K562 (cell line): ENCODE measurements around the gene NOD2. TPM values are rescaled to one million over a fixed set of nuclear protein-coding genes. Genes with fewer than 3 reads are reported as not detected.

Source experiments
- ATAC-seq: fragments of 200-7000 bp; cut with Tn5 transposase; 3 replicates; pipeline ENCODE4 v1.9.1; 2020; ENCODE audit warnings: moderate library complexity
- BruUV-seq: library from RNA; stranded (reverse); fragments of 400-500 nt; replicated peaks from 2 replicates; lab custom pipeline; 2021; lab: Mats Ljungman, UMichigan
- CTCF ChIA-PET: fragments of 300-600 bp; formaldehyde crosslinking; extraction: SDS; loops from one replicate; lab custom pipeline; 2021; ENCODE audit warnings: low intra/inter-chr PET ratio; lab: Yijun Ruan, JAX
- POLR2A ChIA-PET: fragments of 300-600, 350-650 bp; sonication (Branson Sonifier 250); formaldehyde crosslinking; extraction: SDS; loops from one replicate; lab custom pipeline; 2021; ENCODE audit warnings: antibody characterized with exemption, inconsistent platforms; lab: Yijun Ruan, JAX
- DNase-seq, 4 experiments: peaks; one replicate each; pipeline versions ENCODE4 v3.0.0 to v3.0.0-alpha.2; 2011 to 2018; ENCODE audit warnings: low spot score in 3 of 4, mixed read lengths in 3 of 4; ENCODE audit errors: extremely low read depth in 1 of 4
- FAIRE-seq: peaks from 2 replicates; lab custom pipeline; 2011; peaks lifted over from hg19 to GRCh38; lab: Jason Lieb, UNC
- H2AFZ ChIP-seq: 2 replicates; pipeline ENCODE4 v1.6.0; 2011; ENCODE audit warnings: low read depth, low read length, control low read depth, inconsistent platforms
- H3K27ac ChIP-seq: fragments of 200-600 bp; 3 replicates; pipeline ENCODE4 v1.8.0; 2011; ENCODE audit warnings: low read depth, mild to moderate bottlenecking, control low read depth, inconsistent platforms, low read length, moderate library complexity, mixed read lengths; ENCODE audit errors: extremely low read depth
- H3K27me3 ChIP-seq, 2 experiments: fragments of 300-600 bp in 1 of 2; 2 replicates in 1 of 2; 3 replicates in 1 of 2; pipeline versions ENCODE4 v1.6.0 to v1.8.0; 2011; ENCODE audit warnings: inconsistent platforms in 2 of 2, low read length in 2 of 2, mild to moderate bottlenecking in 1 of 2, mixed read lengths in 1 of 2, moderate library complexity in 1 of 2; ENCODE audit not compliant: control insufficient read depth in 2 of 2, insufficient read depth in 2 of 2
- H3K36me3 ChIP-seq: fragments of 300-600 bp; 3 replicates; pipeline ENCODE4 v1.8.0; 2011; ENCODE audit warnings: mild to moderate bottlenecking, low read length, inconsistent platforms; ENCODE audit not compliant: control insufficient read depth, insufficient read depth
- H3K4me1 ChIP-seq, 2 experiments: fragments of 200-600 bp in 1 of 2; replicated peaks in 1 of 2; 2 replicates in 1 of 2; 3 replicates in 1 of 2; pipeline versions ENCODE4 v1.5.1 to v1.8.0; 2011; ENCODE audit warnings: inconsistent platforms in 2 of 2, low read length in 2 of 2, mild to moderate bottlenecking in 1 of 2, mixed read lengths in 1 of 2, moderate library complexity in 1 of 2; ENCODE audit not compliant: control insufficient read depth in 2 of 2, insufficient read depth in 2 of 2
- H3K4me2 ChIP-seq: 2 replicates; pipeline ENCODE4 v1.6.1; 2011; ENCODE audit warnings: low read length, control low read depth, inconsistent platforms, mixed read lengths; ENCODE audit not compliant: insufficient read depth
- H3K4me3 ChIP-seq: fragments of 200-600 bp; sonication (generic), shearing (Covaris generic); 2 replicates; pipeline ENCODE4 v1.5.1; 2016; ENCODE audit warnings: control low read depth, inconsistent platforms
- H3K79me2 ChIP-seq: fragments of 200-600 bp; 3 replicates; pipeline ENCODE4 v1.8.0; 2011; ENCODE audit warnings: low read length, inconsistent platforms; ENCODE audit not compliant: control insufficient read depth, insufficient read depth
- H3K9ac ChIP-seq, 2 experiments: 2 replicates each; pipeline versions ENCODE4 v1.6.0 to v1.6.1; 2011; ENCODE audit warnings: low read depth in 2 of 2, low read length in 2 of 2, control low read depth in 1 of 2, inconsistent platforms in 1 of 2, mild to moderate bottlenecking in 1 of 2, mixed read lengths in 1 of 2; ENCODE audit not compliant: insufficient read depth in 1 of 2
- H3K9me1 ChIP-seq: one replicate; pipeline ENCODE4 v1.6.0; 2011; ENCODE audit warnings: inconsistent platforms, mild to moderate bottlenecking, low read length, moderate library complexity; ENCODE audit not compliant: control insufficient read depth, insufficient read depth
- H3K9me3 ChIP-seq: replicated peaks from 2 replicates; pipeline ENCODE4 v1.5.1; 2011; ENCODE audit warnings: low read depth, low read length, inconsistent platforms; ENCODE audit not compliant: control insufficient read depth, insufficient read depth
- H4K20me1 ChIP-seq: replicated peaks from 2 replicates; pipeline ENCODE4 v1.6.1; 2011; ENCODE audit warnings: low read length, inconsistent platforms, mixed read lengths; ENCODE audit not compliant: control insufficient read depth, insufficient read depth
- ARID1B ChIP-seq: fragments of 450-650 bp; IDR thresholded peaks from 2 replicates; pipeline ENCODE4 v1.6.1; 2016; ENCODE audit warnings: antibody characterized with exemption, mild to moderate bottlenecking, inconsistent platforms
- CHD2 ChIP-seq: IDR thresholded peaks from 2 replicates; pipeline ENCODE4 v1.6.1; 2011; ENCODE audit warnings: low read depth, low read length
- CTBP1 ChIP-seq: fragments of 450-650 bp; IDR thresholded peaks from 2 replicates; pipeline ENCODE4 v1.6.1; 2016; ENCODE audit warnings: borderline replicate concordance
- ESRRA ChIP-seq: fragments of 450-650 bp; IDR thresholded peaks from 2 replicates; pipeline ENCODE4 v1.6.1; 2014; ENCODE audit warnings: low read depth, mild to moderate bottlenecking, moderate library complexity, borderline replicate concordance
- FOXA1 ChIP-seq: fragments of 450-650 bp; IDR thresholded peaks from 2 replicates; pipeline ENCODE4 v1.6.1; 2016; ENCODE audit warnings: mild to moderate bottlenecking, borderline replicate concordance
- KHSRP ChIP-seq: fragments of 450-650 bp; IDR thresholded peaks from 2 replicates; pipeline ENCODE4 v1.6.1; 2017
- MAZ ChIP-seq, 2 experiments: fragments of 450-650 bp in 1 of 2; sonication (generic) in 1 of 2; formaldehyde crosslinking; IDR thresholded peaks in 1 of 2; conservative IDR thresholded peaks in 1 of 2; 2 replicates each; pipeline versions ENCODE4 v1.4.0 to v1.5.0; 2020; ENCODE audit warnings: mild to moderate bottlenecking in 1 of 2, missing genetic modification reagents in 1 of 2
- MCM7 ChIP-seq, 2 experiments: fragments of 450-650 bp; IDR thresholded peaks; 2 replicates each; pipeline ENCODE4 v1.6.1; 2016 to 2018
- MYNN ChIP-seq, 2 experiments: sonication (generic); formaldehyde crosslinking in 1 of 2; IDR thresholded peaks; 2 replicates each; pipeline versions ENCODE4 v1.5.0 to v1.6.1; 2016 to 2020; ENCODE audit warnings: antibody characterized with exemption in 1 of 2, missing genetic modification reagents in 1 of 2
- ZNF12 ChIP-seq: sonication (generic); formaldehyde crosslinking; IDR thresholded peaks from 2 replicates; pipeline ENCODE4 v1.4.0; 2020; ENCODE audit warnings: mild to moderate bottlenecking, missing genetic modification reagents
- ZNF184 ChIP-seq: sonication (generic); formaldehyde crosslinking; IDR thresholded peaks from 2 replicates; pipeline ENCODE4 v1.5.0; 2020; ENCODE audit warnings: missing genetic modification reagents
- ZNF3 ChIP-seq: fragments of 250-450 bp; sonication (Bioruptor Pico); IDR thresholded peaks from 2 replicates; pipeline ENCODE4 v1.5.0; 2021; ENCODE audit warnings: mild to moderate bottlenecking, moderate library complexity
- ZNF436 ChIP-seq: fragments of 250-450, 450-650 bp; sonication (Bioruptor Pico); formaldehyde crosslinking; IDR thresholded peaks from 2 replicates; pipeline ENCODE4 v1.7.0; 2020; ENCODE audit warnings: mild to moderate bottlenecking
- ZNF717 ChIP-seq: fragments of 250-450 bp; sonication (Bioruptor Pico); IDR thresholded peaks from 2 replicates; pipeline ENCODE4 v1.5.0; 2021
- WGBS: fragments of 100-300 bp; shearing (Covaris generic); methylation state at CpG from one replicate; pipeline ENCODE4 v1.1.6; 2016; ENCODE audit warnings: low coverage, mixed read lengths; ENCODE audit not compliant: insufficient coverage; ENCODE audit errors: missing lambda C conversion rate; 5-methylcytosine and 5-hydroxymethylcytosine counted together
- in situ Hi-C: fragments of 300-500 bp; cut with MboI; formaldehyde crosslinking; loops from 4 replicates; pipeline ENCODE4 v1.15.0; 2018; ENCODE audit warnings: inconsistent platforms, mixed read lengths
- intact Hi-C: fragments of 100-400 bp; cut with micrococcal nuclease; formaldehyde crosslinking; loops from 2 replicates; pipeline ENCODE4 v1.14.2; 2022
- polyA plus RNA-seq, 8 experiments: library from polyadenylated mRNA; depleted of rRNA in 4 of 8; stranded (reverse) in 5 of 8; unstranded in 3 of 8; fragments of >200 nt; fragmentation: Nextera tagmentation in 2 of 8; fragmentation: Illumina TruSeq in 1 of 8; extraction: Ambion mirVana in 2 of 8; extraction: Trizol in 1 of 8; gene quantifications; 2 replicates each; pipeline versions ENCODE4 v1.2.1 to v1.2.3, GENCODE V29; 2011 to 2014; ENCODE audit warnings: inconsistent platforms in 1 of 8, missing spikeins in 1 of 8
- total RNA-seq, 7 experiments: library from RNA; depleted of rRNA in 6 of 7; stranded (reverse); fragments of >200 nt in 6 of 7; fragmentation: Illumina TruSeq in 2 of 7; extraction: Trizol in 2 of 7; gene quantifications; 2 replicates each; pipeline versions ENCODE4 v1.2.1 to v1.2.3, GENCODE V29; 2011 to 2021; ENCODE audit warnings: low replicate concordance in 1 of 7
- TF ChIP-seq, protein P1 (sequence below): IDR thresholded peaks from 2 replicates; pipeline ENCODE4 v1.6.1; 2014; ENCODE audit warnings: antibody characterized with exemption

Gene NOD2
- total and polyA plus RNA-seq, 9 of the 15 experiments (the other 6 are each of a cell fraction or from before 2014, with no cell fraction given), result 0.04 TPM; not detected in 8

DNA sequence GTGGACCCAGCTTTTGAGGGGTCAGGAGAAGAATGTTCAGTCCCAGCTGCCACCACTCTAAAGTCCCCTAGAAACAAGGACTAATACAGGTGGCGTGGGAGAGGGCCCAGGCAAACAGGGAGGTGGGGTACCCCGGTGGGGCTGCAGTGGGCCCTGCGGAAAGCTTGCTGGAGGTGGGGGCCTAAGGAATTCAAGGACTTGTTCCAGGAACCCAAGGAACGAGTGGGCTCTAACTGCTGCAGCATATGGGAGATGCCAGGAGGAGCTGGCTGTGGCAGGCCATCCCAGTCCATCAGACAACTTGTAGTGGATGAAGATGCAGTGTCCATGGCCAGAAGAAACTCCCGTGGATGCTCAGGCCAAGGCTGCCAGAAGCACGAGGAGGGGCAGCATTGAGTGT lies 22.9 kb upstream of the NOD2 start:
- H3K4me1 ChIP-seq, result no peaks in the 10 kb centered on the region; a peak in 1 of 5 replicates
- no peak for ATAC-seq
- H3K79me2 ChIP-seq, result no peaks in the 10 kb centered on the region
- H3K4me2 ChIP-seq, result no peak overlapping the region
- H3K4me3 ChIP-seq, result no peak overlapping the region
- no peak for DNase-seq
- no peaks in the 10 kb centered on the region for H4K20me1 ChIP-seq
- BruUV-seq, result no TSS peak
- POLR2A ChIA-PET, result no interaction called here
- peaks cover 6% of the 10 kb centered on the region; the same call in 1 of the 2 replicates for H3K9me3 ChIP-seq
- H2AFZ ChIP-seq, result no peak overlapping the region
- no peaks in the 10 kb centered on the region for H3K36me3 ChIP-seq
- no peaks in the 10 kb centered on the region for H3K9me1 ChIP-seq
- intact Hi-C loops, result loop anchor here (5.0 kb wide), 1 partner anchor 77 kb away; no protein-coding TSS in a partner anchor
- 0% methylated on average over 6 of the region's 6 CpGs for WGBS
- in situ Hi-C loops, result no loop called here
- no peak for TF ChIP-seq ZNF717 (CRISPR knock-in tag)
- no peak for TF ChIP-seq FOXA1
- TF ChIP-seq ZNF184 (CRISPR knock-in tag), result no peak
- no peak for TF ChIP-seq ARID1B
- no peak for TF ChIP-seq MAZ (CRISPR knock-in tag; conservative IDR thresholded peaks at IDR 0.05 in 1 of 2, IDR thresholded peaks at IDR 0.05 in 1 of 2)
- TF ChIP-seq CHD2, result no peak
- TF ChIP-seq MCM7 (IDR thresholded peaks at IDR 0.05), result no peak
- no peak for TF ChIP-seq CTBP1
- no peak for TF ChIP-seq ZNF436 (CRISPR knock-in tag)
- TF ChIP-seq ESRRA, result no peak
- no peak for TF ChIP-seq KHSRP
- TF ChIP-seq MYNN (IDR thresholded peaks at IDR 0.05), result no peak
- no peak for TF ChIP-seq MYNN (CRISPR knock-in tag; IDR thresholded peaks at IDR 0.05)
- TF ChIP-seq, protein P1, sequence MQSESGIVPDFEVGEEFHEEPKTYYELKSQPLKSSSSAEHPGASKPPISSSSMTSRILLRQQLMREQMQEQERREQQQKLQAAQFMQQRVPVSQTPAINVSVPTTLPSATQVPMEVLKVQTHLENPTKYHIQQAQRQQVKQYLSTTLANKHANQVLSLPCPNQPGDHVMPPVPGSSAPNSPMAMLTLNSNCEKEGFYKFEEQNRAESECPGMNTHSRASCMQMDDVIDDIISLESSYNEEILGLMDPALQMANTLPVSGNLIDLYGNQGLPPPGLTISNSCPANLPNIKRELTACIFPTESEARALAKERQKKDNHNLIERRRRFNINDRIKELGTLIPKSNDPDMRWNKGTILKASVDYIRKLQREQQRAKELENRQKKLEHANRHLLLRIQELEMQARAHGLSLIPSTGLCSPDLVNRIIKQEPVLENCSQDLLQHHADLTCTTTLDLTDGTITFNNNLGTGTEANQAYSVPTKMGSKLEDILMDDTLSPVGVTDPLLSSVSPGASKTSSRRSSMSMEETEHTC, result no peak
- TF ChIP-seq ZNF3 (CRISPR knock-in tag), result no peak
- TF ChIP-seq ZNF12 (CRISPR knock-in tag), result no peak
- TF ChIP-seq, all 486 proteins: peak for 0
- Histone ChIP-seq H3K27ac (no peak overlapping the region), H3K27me3 (no peaks in the 10 kb centered on the region), H3K9ac (no peak overlapping the region)
- CTCF ChIA-PET, result interaction anchor here (3.2 kb wide), 1 partner anchor 136 kb away, joined by 32 read pairs; no protein-coding TSS in a partner anchor
- no peak for FAIRE-seq
